Fibroblast of lung (primary cell): Measurements from ENCODE around the gene ATG10. TPM values are rescaled to one million over a fixed set of nuclear protein-coding genes. Genes with fewer than 3 reads are reported as not detected.
"Not testable (repeated sequence)": the region's sequence is repeated elsewhere in the genome, so short reads cannot be mapped to it uniquely, and the experiment has no call there.

ENCODE experiments used
- DNase-seq, 2 donors: peaks; one replicate each; pipeline versions ENCODE4 v3.0.0 to v3.0.0-alpha.2; 2010; ENCODE audit warnings: low read depth in 2 of 2
- H2AFZ ChIP-seq: 2 replicates; pipeline ENCODE4 v1.5.1; 2012; ENCODE audit warnings: low read length, control low read depth, inconsistent platforms
- H3K27ac ChIP-seq: 2 replicates; pipeline ENCODE4 v1.5.1; 2011; ENCODE audit warnings: low read length, control low read depth; ENCODE audit not compliant: insufficient read depth
- H3K27me3 ChIP-seq: 2 replicates; pipeline ENCODE4 v1.5.1; 2011; ENCODE audit warnings: mild to moderate bottlenecking, low read length; ENCODE audit not compliant: control insufficient read depth, insufficient read depth
- H3K36me3 ChIP-seq: 2 replicates; pipeline ENCODE4 v1.5.1; 2011; ENCODE audit warnings: low read length; ENCODE audit not compliant: control insufficient read depth, insufficient read depth
- H3K4me1 ChIP-seq: 2 replicates; pipeline ENCODE4 v1.5.1; 2011; ENCODE audit warnings: low read length; ENCODE audit not compliant: control insufficient read depth, insufficient read depth; ENCODE audit errors: extremely low read depth
- H3K4me2 ChIP-seq: 2 replicates; pipeline ENCODE4 v1.5.1; 2011; ENCODE audit warnings: low read length, control low read depth; ENCODE audit not compliant: insufficient read depth; ENCODE audit errors: extremely low read depth
- H3K4me3 ChIP-seq, 4 experiments: fragments of 200-600 bp in 1 of 4; sonication (generic) in 1 of 4; replicated peaks in 1 of 4; 2 replicates each; pipeline ENCODE4 v1.5.1; 2011 to 2016; ENCODE audit warnings: low read length in 4 of 4, low read depth in 3 of 4, mild to moderate bottlenecking in 3 of 4, control low read depth in 2 of 4, inconsistent platforms in 1 of 4, mixed read lengths in 1 of 4; ENCODE audit not compliant: insufficient read depth in 1 of 4; ENCODE audit errors: control extremely low read depth in 1 of 4
- H3K79me2 ChIP-seq: 2 replicates; pipeline ENCODE4 v1.5.1; 2012; ENCODE audit warnings: mild to moderate bottlenecking, low read length, inconsistent platforms; ENCODE audit not compliant: control insufficient read depth, insufficient read depth
- H3K9ac ChIP-seq: 2 replicates; pipeline ENCODE4 v1.5.1; 2011; ENCODE audit warnings: mild to moderate bottlenecking, low read length, control low read depth; ENCODE audit not compliant: insufficient read depth
- H3K9me3 ChIP-seq: 2 replicates; pipeline ENCODE4 v1.5.1; 2012; ENCODE audit warnings: low read depth, low read length; ENCODE audit not compliant: control insufficient read depth, insufficient read depth
- H4K20me1 ChIP-seq: 2 replicates; pipeline ENCODE4 v1.5.1; 2011; ENCODE audit warnings: low read length; ENCODE audit not compliant: control insufficient read depth, insufficient read depth; ENCODE audit errors: extremely low read depth
- EZH2 ChIP-seq: IDR thresholded peaks from 2 replicates; pipeline ENCODE4 v1.5.1; 2012; ENCODE audit warnings: low read length, control low read depth, mild to moderate bottlenecking; ENCODE audit errors: missing control alignments
- polyA plus RNA-seq, 2 donors: library from polyadenylated mRNA; depleted of rRNA in 1 of 2; stranded (reverse) in 1 of 2; unstranded in 1 of 2; fragments of >200 nt; gene quantifications; 2 replicates each; pipeline ENCODE4 v1.2.1, GENCODE V29; 2011 to 2012; ENCODE audit warnings: missing spikeins in 1 of 2
- total RNA-seq: library from RNA; depleted of rRNA; stranded (reverse); fragments of >200 nt; gene quantifications from 2 replicates; pipeline ENCODE4 v1.2.1, GENCODE V29; 2014
- TF ChIP-seq, protein P1 (sequence below), 2 donors: IDR thresholded peaks in 1 of 2; conservative IDR thresholded peaks in 1 of 2; 1 replicate in 1 of 2; 2 replicates in 1 of 2; pipeline ENCODE4 v1.5.1; 2011 to 2012; ENCODE audit warnings: low read length in 2 of 2, control low read depth in 1 of 2, inconsistent platforms in 1 of 2, low read depth in 1 of 2, mild to moderate bottlenecking in 1 of 2

ATG10 gene
- total and polyA plus RNA-seq, 2 donors (not counting 1 experiment from before 2014, with no cell fraction given) = 2.5 to 8.8 TPM

DNA sequence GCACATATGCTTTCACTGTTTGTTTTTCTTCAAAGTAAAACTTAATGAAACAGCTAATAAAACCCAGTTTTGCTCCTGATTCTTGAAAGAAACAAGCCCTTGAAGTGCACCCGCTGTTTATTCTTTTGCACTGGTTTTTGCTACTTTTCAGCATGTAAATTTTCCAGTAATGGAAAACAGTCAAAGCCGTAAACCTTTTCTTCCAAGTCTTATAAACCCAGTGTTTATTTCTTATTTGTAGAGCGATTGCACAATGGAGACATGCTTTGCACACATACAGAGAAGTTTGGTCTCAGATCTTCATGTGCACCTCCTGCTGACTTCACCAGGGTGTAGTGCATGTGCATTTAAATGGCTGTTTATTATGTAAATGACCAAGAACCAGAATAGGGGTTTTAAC, 51.8 kb downstream of the ATG10 start:
- Histone ChIP-seq H3K79me2 (no peaks in the 10 kb centered on the region), H3K27me3 (no peaks in the 10 kb centered on the region), H3K9me3 (no peaks in the 10 kb centered on the region), H3K27ac (no peak overlapping the region), H3K4me2 (no peak overlapping the region), H3K4me3 (no peak overlapping the region), H4K20me1 (no peaks in the 10 kb centered on the region), H2AFZ (no peak overlapping the region), H3K36me3 (no peaks in the 10 kb centered on the region), H3K9ac (no peak overlapping the region), H3K4me1 (no peaks in the 10 kb centered on the region)
- TF ChIP-seq, protein P1, sequence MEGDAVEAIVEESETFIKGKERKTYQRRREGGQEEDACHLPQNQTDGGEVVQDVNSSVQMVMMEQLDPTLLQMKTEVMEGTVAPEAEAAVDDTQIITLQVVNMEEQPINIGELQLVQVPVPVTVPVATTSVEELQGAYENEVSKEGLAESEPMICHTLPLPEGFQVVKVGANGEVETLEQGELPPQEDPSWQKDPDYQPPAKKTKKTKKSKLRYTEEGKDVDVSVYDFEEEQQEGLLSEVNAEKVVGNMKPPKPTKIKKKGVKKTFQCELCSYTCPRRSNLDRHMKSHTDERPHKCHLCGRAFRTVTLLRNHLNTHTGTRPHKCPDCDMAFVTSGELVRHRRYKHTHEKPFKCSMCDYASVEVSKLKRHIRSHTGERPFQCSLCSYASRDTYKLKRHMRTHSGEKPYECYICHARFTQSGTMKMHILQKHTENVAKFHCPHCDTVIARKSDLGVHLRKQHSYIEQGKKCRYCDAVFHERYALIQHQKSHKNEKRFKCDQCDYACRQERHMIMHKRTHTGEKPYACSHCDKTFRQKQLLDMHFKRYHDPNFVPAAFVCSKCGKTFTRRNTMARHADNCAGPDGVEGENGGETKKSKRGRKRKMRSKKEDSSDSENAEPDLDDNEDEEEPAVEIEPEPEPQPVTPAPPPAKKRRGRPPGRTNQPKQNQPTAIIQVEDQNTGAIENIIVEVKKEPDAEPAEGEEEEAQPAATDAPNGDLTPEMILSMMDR (conservative IDR thresholded peaks at IDR 0.05 in 1 of 2, IDR thresholded peaks at IDR 0.05 in 1 of 2; ENCODE audit: low read depth in 1 of 2, low read length in 2 of 2) = no peak
- TF ChIP-seq EZH2 = no peak
- peak in 1 of 2 donors; percentile 67 for DNase-seq

DNA sequence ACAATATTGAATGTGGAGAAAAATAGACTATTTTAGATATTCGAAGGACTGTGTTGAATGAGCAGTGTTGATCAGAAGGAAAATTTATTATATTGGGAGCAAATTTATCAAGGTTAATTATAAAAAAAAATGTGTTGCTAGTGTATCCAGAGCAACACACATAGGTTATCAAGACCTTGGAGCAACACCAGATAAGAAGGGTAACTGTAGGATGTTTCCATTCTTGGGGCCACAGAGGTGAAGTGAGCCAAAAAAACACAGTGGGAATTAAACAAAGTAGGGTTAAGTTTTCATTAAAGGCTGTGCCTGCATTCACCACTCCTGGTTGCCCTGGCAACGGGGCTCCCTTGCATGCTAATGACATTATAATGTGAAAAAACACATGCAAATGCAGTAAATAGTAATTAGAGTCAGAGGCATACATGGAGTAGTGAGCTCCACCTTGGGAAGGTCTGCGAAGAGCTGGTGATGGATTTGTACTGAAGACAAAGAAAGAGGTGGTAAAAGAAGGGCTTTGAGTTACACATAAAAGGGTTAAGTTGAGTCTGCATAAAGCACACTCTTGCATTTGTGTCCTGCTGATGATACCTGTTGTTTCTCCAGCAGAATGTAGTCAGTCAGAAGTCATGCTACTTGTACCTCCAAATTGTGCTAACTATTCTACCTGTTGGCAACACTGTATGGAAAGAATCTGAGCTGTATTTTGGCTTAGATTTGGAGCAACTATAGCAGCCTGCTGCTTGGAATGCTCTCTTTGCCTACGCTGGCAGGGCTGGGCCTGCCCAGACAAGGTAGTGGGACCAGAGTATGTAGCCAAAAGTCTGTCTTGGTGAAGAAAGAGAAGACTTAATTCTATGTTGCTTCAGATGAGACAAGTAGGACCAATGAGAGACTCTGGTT, 59.6 kb downstream of the ATG10 start:
- H3K79me2 ChIP-seq = no peaks in the 10 kb centered on the region
- no peak overlapping the region for H3K27ac ChIP-seq
- H3K9me3 ChIP-seq = no peaks in the 10 kb centered on the region
- no peaks in the 10 kb centered on the region for H3K4me1 ChIP-seq
- no peak overlapping the region for H3K4me3 ChIP-seq
- TF ChIP-seq, protein P1 (conservative IDR thresholded peaks at IDR 0.05 in 1 of 2, IDR thresholded peaks at IDR 0.05 in 1 of 2; ENCODE audit: low read depth in 1 of 2, low read length in 2 of 2) = no peak
- TF ChIP-seq EZH2 = no peak
- H3K36me3 ChIP-seq = no peaks in the 10 kb centered on the region
- H3K4me2 ChIP-seq = no peak overlapping the region
- no peaks in the 10 kb centered on the region for H3K27me3 ChIP-seq
- H4K20me1 ChIP-seq = no peaks in the 10 kb centered on the region
- H2AFZ ChIP-seq = no peak overlapping the region
- no peak overlapping the region for H3K9ac ChIP-seq
- no peak for DNase-seq

DNA sequence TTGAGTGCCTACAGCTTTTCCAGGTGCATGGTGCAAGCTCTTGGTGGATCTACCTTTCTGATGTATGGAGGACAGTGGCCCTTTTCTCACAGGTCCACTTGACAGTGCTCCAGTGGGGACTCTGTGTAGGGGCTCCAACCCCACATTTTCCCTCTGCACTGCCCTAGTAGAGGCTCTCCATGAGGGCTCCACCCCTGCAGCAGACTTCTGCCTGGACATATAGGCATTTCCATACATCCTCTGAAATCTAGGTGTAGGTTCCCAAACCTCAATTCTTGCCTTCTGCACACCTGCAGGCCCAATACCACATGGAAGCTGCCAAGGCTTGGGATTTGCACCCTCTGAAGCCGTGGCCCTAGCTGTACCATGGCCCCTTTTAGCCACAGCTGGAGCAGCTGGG, 71.1 kb downstream of the ATG10 start:
- not testable (repeated sequence) for H4K20me1 ChIP-seq, H3K4me3 ChIP-seq, H3K4me2 ChIP-seq, H3K9ac ChIP-seq, H3K36me3 ChIP-seq, H3K4me1 ChIP-seq, DNase-seq, H3K27ac ChIP-seq, H2AFZ ChIP-seq, H3K79me2 ChIP-seq, H3K27me3 ChIP-seq, H3K9me3 ChIP-seq
